Brain pericyte (primary cell): Measurements from ENCODE around the gene CHST13.

Experiments used
- DNase-seq: peaks from one replicate; pipeline ENCODE4 v3.0.0-alpha.2; 2012; ENCODE audit warnings: low read depth, low spot score

Gene CHST13, protein sequence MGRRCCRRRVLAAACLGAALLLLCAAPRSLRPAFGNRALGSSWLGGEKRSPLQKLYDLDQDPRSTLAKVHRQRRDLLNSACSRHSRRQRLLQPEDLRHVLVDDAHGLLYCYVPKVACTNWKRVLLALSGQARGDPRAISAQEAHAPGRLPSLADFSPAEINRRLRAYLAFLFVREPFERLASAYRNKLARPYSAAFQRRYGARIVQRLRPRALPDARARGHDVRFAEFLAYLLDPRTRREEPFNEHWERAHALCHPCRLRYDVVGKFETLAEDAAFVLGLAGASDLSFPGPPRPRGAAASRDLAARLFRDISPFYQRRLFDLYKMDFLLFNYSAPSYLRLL

DNA sequence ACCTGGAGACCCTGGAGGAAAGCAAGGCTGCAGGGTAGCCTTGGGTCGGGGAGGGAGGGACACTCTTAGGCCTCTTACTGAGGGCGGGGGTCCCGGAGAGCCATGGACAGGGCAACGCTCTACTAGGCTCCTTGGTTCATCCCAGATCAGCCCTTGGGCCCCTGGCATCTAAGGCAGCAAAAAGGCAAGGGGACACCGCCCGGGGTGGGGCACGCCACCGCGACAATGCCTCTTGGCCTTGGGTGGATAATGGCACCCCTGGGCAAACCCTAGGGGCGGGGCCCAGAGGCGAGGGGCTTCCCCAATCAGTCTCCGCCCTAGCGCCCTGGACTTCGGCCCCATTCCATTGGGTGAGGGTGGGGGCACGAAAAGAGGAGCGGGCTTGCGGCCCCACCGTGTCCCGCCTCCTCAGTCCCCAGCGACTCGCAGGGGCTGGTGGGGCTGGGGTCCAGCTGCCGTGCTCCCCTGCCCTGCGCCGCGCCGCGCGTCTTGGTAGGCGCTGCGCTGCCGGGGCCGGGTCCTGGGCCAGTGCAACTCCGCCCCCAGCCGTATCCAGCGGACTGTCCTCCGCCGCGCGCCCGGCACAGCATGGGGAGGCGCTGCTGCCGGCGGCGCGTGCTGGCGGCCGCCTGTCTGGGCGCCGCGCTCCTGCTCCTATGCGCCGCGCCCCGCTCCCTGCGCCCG, at the start of gene CHST13:
Gene CHST13 (plus strand): TSS at position 411 of the 684 bp plus-strand sequence. CDS start 178 bp downstream, at position 589.
- no peak for DNase-seq

- DNase-seq = no peak
These were observed 49.2 kb upstream of the CHST13 start for GRCh38 chr3:126474498-126475412.

GRCh38 chr3:126475413-126476114, 48.4 kb upstream of the CHST13 start, which contains the start of gene ZXDC:
ZXDC (minus strand) TSS chr3:126475891; CDS start chr3:126475865, 26 bp downstream.
- peak; percentile 66 for DNase-seq

- DNase-seq = no peak
These were observed 47.5 kb upstream of the CHST13 start for GRCh38 chr3:126476166-126477060.

DNA sequence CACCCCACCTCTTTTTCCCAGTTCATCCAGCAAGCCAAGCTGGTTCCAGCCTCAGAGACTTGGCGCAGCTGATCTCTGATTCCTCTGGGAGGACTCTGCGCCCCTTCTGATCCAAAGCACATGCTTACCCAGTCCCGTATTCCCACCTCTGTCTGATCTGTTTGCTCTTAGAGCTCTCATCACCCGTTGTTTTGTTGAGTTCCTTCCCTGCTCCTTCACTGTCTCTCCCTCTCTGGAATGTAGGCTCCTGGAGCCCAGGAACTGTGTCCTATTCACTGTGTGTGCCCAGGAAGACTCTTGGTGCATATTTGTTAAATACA, 46.9 kb upstream of the CHST13 start:
- no peak for DNase-seq

GRCh38 chr3:126478581-126479310, 45.2 kb upstream of the CHST13 start:
- no peak for DNase-seq

GRCh38 chr3:126479642-126480041, 44.3 kb upstream of the CHST13 start:
- DNase-seq = no peak

DNA sequence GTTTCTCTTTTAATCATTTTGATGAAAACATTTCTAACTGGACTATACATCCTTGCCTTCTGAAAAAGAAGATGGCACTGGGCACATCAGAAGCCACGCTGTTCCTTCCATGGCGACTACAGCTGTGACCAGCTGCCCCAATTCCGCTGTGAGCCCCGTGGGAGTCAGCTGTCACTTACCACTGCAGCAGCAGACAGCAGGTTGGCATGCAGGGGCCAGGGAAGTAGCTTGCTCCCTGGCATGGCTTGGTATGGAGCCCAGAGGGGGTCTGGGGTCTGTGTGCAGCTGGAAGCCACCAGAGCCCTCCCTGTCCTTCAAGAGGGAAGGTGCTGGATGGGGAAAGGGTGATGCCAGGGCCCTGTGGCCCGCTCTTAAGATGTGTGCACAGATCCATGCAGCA, 43.7 kb upstream of the CHST13 start:
- DNase-seq = no peak

GRCh38 chr3:126480861-126481260, 43.1 kb upstream of the CHST13 start:
- no peak for DNase-seq

GRCh38 chr3:126481808-126482502, 42.0 kb upstream of the CHST13 start:
- DNase-seq = no peak

GRCh38 chr3:126482503-126483255, 41.3 kb upstream of the CHST13 start:
- no peak for DNase-seq

GRCh38 chr3:126483321-126483761, 40.6 kb upstream of the CHST13 start:
- DNase-seq = no peak

DNA sequence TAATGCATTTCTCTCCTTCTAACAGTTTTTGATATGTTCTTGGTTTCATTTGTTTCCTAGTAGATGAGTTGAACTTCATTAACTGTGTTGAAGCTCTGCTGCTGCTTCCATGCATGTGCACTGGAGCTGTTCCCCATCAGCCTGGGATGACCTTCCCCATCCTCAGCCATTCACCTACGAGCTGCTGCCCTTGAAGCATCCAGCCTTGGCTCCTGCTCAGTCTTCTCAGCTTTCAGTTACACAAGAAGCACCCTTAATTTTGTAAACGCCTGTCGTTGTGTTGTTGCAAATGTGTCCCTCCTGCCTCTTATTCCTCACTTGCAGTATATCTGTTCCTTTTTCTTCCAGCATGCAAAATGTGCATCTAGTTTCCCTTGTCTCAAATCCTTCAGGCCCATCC, 39.8 kb upstream of the CHST13 start:
- DNase-seq = no peak

- DNase-seq = no peak
These were observed 39.3 kb upstream of the CHST13 start for GRCh38 chr3:126484662-126485061.

- no peak for DNase-seq
These were observed 38.6 kb upstream of the CHST13 start for GRCh38 chr3:126485176-126485897.

DNA sequence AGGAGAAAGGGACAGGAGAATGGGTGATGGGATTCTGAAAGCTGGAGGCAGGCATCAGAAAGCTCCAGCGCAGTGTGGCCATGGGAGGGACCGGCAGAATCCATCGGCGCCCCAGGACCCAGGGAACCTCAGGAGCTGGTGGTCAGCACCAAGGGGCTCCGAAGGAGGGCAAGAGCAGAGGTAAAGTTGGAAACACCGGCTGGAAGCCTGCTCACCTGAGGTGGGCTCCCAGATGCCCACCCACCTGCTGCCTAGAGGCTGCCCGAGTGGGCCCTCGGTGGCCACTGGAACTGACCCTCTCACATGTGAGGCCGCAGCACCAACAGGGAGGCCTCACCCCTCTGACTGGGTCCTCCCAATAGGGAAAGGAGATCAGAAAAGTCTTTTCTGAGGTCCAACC, 38.0 kb upstream of the CHST13 start:
- no peak for DNase-seq

DNA sequence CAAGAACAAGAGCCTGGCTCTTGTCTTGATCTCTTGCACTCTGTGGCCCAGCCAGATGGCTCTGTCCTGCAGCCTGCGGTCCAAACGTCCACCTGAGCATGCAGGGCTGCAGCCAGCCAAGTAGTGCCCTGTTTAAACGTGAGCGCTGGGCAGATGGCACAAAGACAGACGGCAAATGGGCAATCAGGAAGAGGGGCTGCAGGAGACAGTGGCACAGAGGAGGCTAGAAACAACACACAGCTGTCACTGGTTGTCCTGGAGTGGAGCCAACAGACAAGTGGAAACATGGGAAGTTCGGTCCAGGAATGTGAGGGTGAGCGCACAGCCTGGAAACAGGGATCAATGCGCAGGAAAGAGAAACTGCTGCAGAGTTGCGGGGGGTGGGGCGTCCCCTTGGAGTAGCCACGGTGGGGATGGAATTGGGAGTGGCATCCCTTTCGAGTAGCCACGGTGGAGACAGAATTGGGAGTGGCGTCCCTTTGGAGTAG, 37.6 kb upstream of the CHST13 start:
- DNase-seq = no peak
